Activated CD8-positive, alpha-beta memory T cell treated with anti-CD3 and anti-CD28 coated beads, Interleukin-2, amount 10 ng/mL, durations not matched to agents 7 days and 5 days (primary cell): Measurements from ENCODE around the gene ENTHD1. TPM values are rescaled to one million over a fixed set of nuclear protein-coding genes. Genes with fewer than 3 reads are reported as not detected.

ENCODE experiments used
- ATAC-seq: fragments of 150-1000 bp; cut with Tn5 transposase; one replicate; pipeline ENCODE4 v1.10.0; 2021; ENCODE audit warnings: moderate library complexity
- CTCF ChIA-PET: fragments of 350-600 bp; sonication (Branson Sonifier 250); formaldehyde crosslinking; loops from one replicate; lab custom pipeline; 2021; ENCODE audit warnings: antibody characterized with exemption; lab: Charles Lee
- DNase-seq: peaks from one replicate; pipeline ENCODE4 v3.0.0-alpha.2; 2020
- H3K27ac Mint-ChIP-seq: one replicate; pipeline ENCODE4 v1.8.0; 2021; ENCODE audit warnings: mild to moderate bottlenecking, mixed read lengths
- H3K27me3 Mint-ChIP-seq: one replicate; pipeline ENCODE4 v1.8.0; 2021; ENCODE audit warnings: mixed read lengths
- H3K36me3 Mint-ChIP-seq: one replicate; pipeline ENCODE4 v1.8.0; 2021; ENCODE audit warnings: mild to moderate bottlenecking, mixed read lengths
- H3K4me1 Mint-ChIP-seq: one replicate; pipeline ENCODE4 v1.8.0; 2021; ENCODE audit warnings: mixed read lengths
- H3K4me3 Mint-ChIP-seq: one replicate; pipeline ENCODE4 v1.8.0; 2021; ENCODE audit warnings: mild to moderate bottlenecking, moderate library complexity, mixed read lengths
- H3K9me3 Mint-ChIP-seq: one replicate; pipeline ENCODE4 v1.8.0; 2022; ENCODE audit warnings: low read depth, mixed read lengths
- total RNA-seq, 2 experiments: library from RNA; stranded (reverse); gene quantifications; one replicate each; pipeline ENCODE4 v1.2.3, GENCODE V29; 2021

Gene ENTHD1
- total RNA-seq, 2 experiments from 2014 or later = 0.21 to 0.41 TPM

- H3K4me1 Mint-ChIP-seq = peaks cover 55% of the 10 kb centered on the region
- CTCF ChIA-PET = interaction anchor here (0.8 to 4.4 kb wide), 26 partner anchors 9 to 402 kb away, joined by 3 to 62 read pairs (median 4); partner anchors contain the start of gene FAM83F
- no peaks in the 10 kb centered on the region for H3K27me3 Mint-ChIP-seq
- ATAC-seq (peak; percentile 59), DNase-seq (peak; percentile 87)
- H3K4me3 Mint-ChIP-seq = peak overlapping the region; percentile 72
- peak overlapping the region; percentile 94 for H3K27ac Mint-ChIP-seq
- H3K36me3 Mint-ChIP-seq = peaks cover 50% of the 10 kb centered on the region
- no peaks in the 10 kb centered on the region for H3K9me3 Mint-ChIP-seq
These were observed 39.5 kb upstream of the ENTHD1 start for GRCh38 chr22:39932918-39933649.

- H3K27me3 Mint-ChIP-seq = no peaks in the 10 kb centered on the region
- H3K27ac Mint-ChIP-seq = no peak overlapping the region
- DNase-seq (no peak), ATAC-seq (no peak)
- CTCF ChIA-PET = interaction anchor here (0.7 to 4.4 kb wide), 17 partner anchors 9 to 401 kb away, joined by 3 to 62 read pairs (median 4); no protein-coding TSS in a partner anchor
- H3K36me3 Mint-ChIP-seq = peaks cover 55% of the 10 kb centered on the region
- no peaks in the 10 kb centered on the region for H3K9me3 Mint-ChIP-seq
- H3K4me3 Mint-ChIP-seq = no peak overlapping the region
- H3K4me1 Mint-ChIP-seq = peaks cover 46% of the 10 kb centered on the region
These were observed 38.6 kb upstream of the ENTHD1 start for GRCh38 chr22:39932166-39932565.

- DNase-seq = no peak
- Mint-ChIP-seq H3K27ac (no peak overlapping the region), H3K27me3 (no peaks in the 10 kb centered on the region), H3K36me3 (peaks cover 58% of the 10 kb centered on the region), H3K4me3 (no peak overlapping the region), H3K4me1 (peaks cover 39% of the 10 kb centered on the region), H3K9me3 (no peaks in the 10 kb centered on the region)
- ATAC-seq = peak; percentile 4
- CTCF ChIA-PET = interaction anchor here (0.8 to 11.4 kb wide), 2 partner anchors 14 to 23 kb away, joined by 3 to 171 read pairs; no protein-coding TSS in a partner anchor
These were observed 37.7 kb upstream of the ENTHD1 start for GRCh38 chr22:39931251-39931650.

- DNase-seq (no peak), ATAC-seq (no peak)
- Mint-ChIP-seq H3K4me3 (no peak overlapping the region), H3K9me3 (no peaks in the 10 kb centered on the region), H3K27ac (no peak overlapping the region), H3K27me3 (no peaks in the 10 kb centered on the region), H3K4me1 (peaks cover 39% of the 10 kb centered on the region), H3K36me3 (peaks cover 58% of the 10 kb centered on the region)
- CTCF ChIA-PET = interaction anchor here (1.1 to 11.4 kb wide), 10 partner anchors 8 to 400 kb away, joined by 3 to 171 read pairs (median 6); no protein-coding TSS in a partner anchor
These were observed 35.3 kb upstream of the ENTHD1 start for GRCh38 chr22:39928536-39929520.

- CTCF ChIA-PET = interaction anchor here (1.2 to 11.4 kb wide), 8 partner anchors 9 to 128 kb away, joined by 3 to 171 read pairs (median 9); no protein-coding TSS in a partner anchor
- peak; percentile 69 for DNase-seq
- Mint-ChIP-seq H3K4me3 (no peak overlapping the region), H3K36me3 (peaks cover 54% of the 10 kb centered on the region), H3K9me3 (no peaks in the 10 kb centered on the region), H3K27ac (no peak overlapping the region), H3K27me3 (no peaks in the 10 kb centered on the region), H3K4me1 (peaks cover 37% of the 10 kb centered on the region)
- peak; percentile 33 for ATAC-seq
These were observed 34.0 kb upstream of the ENTHD1 start for GRCh38 chr22:39927544-39927943.

GRCh38 chr22:39926753-39927152, 33.2 kb upstream of the ENTHD1 start:
- DNase-seq (no peak), ATAC-seq (no peak)
- H3K27me3 Mint-ChIP-seq = no peaks in the 10 kb centered on the region
- peaks cover 58% of the 10 kb centered on the region for H3K36me3 Mint-ChIP-seq
- CTCF ChIA-PET = interaction anchor here (1.2 to 11.4 kb wide), 8 partner anchors 7 to 98 kb away, joined by 3 to 171 read pairs (median 18); no protein-coding TSS in a partner anchor
- H3K27ac Mint-ChIP-seq = no peak overlapping the region
- no peak overlapping the region for H3K4me3 Mint-ChIP-seq
- no peaks in the 10 kb centered on the region for H3K9me3 Mint-ChIP-seq
- peaks cover 45% of the 10 kb centered on the region for H3K4me1 Mint-ChIP-seq

- DNase-seq (no peak), ATAC-seq (peak; percentile 10)
- Mint-ChIP-seq H3K27me3 (no peaks in the 10 kb centered on the region), H3K4me1 (peaks cover 50% of the 10 kb centered on the region), H3K36me3 (peaks cover 59% of the 10 kb centered on the region), H3K27ac (no peak overlapping the region), H3K9me3 (no peaks in the 10 kb centered on the region), H3K4me3 (no peak overlapping the region)
- CTCF ChIA-PET = interaction anchor here (1.1 to 11.4 kb wide), 9 partner anchors 8 to 391 kb away, joined by 3 to 171 read pairs (median 14); no protein-coding TSS in a partner anchor
These were observed 32.5 kb upstream of the ENTHD1 start for GRCh38 chr22:39925909-39926679.

- H3K4me3 Mint-ChIP-seq = no peak overlapping the region
- peaks cover 66% of the 10 kb centered on the region for H3K36me3 Mint-ChIP-seq
- no peak for DNase-seq
- no peaks in the 10 kb centered on the region for H3K27me3 Mint-ChIP-seq
- no peaks in the 10 kb centered on the region for H3K9me3 Mint-ChIP-seq
- CTCF ChIA-PET = interaction anchor here (1.1 to 11.4 kb wide), 8 partner anchors 9 to 390 kb away, joined by 3 to 171 read pairs (median 18); no protein-coding TSS in a partner anchor
- no peak for ATAC-seq
- H3K27ac Mint-ChIP-seq = no peak overlapping the region
- H3K4me1 Mint-ChIP-seq = peaks cover 58% of the 10 kb centered on the region
These were observed 31.7 kb upstream of the ENTHD1 start for GRCh38 chr22:39925273-39925672.

GRCh38 chr22:39924286-39924685, 30.7 kb upstream of the ENTHD1 start:
- H3K27me3 Mint-ChIP-seq = no peaks in the 10 kb centered on the region
- H3K9me3 Mint-ChIP-seq = no peaks in the 10 kb centered on the region
- H3K27ac Mint-ChIP-seq = no peak overlapping the region
- H3K4me1 Mint-ChIP-seq = peaks cover 68% of the 10 kb centered on the region
- ATAC-seq = no peak
- H3K4me3 Mint-ChIP-seq = no peak overlapping the region
- CTCF ChIA-PET = interaction anchor here (1.4 to 11.4 kb wide), 7 partner anchors 8 to 101 kb away, joined by 5 to 171 read pairs (median 22); partner anchors contain the start of gene GRAP2
- peaks cover 76% of the 10 kb centered on the region for H3K36me3 Mint-ChIP-seq
- no peak for DNase-seq

- DNase-seq (no peak), ATAC-seq (no peak)
- Mint-ChIP-seq H3K4me3 (no peak overlapping the region), H3K27me3 (no peaks in the 10 kb centered on the region), H3K27ac (no peak overlapping the region), H3K9me3 (no peaks in the 10 kb centered on the region), H3K4me1 (peaks cover 70% of the 10 kb centered on the region), H3K36me3 (peaks cover 76% of the 10 kb centered on the region)
- CTCF ChIA-PET = interaction anchor here (0.7 to 11.4 kb wide), 7 partner anchors 8 to 101 kb away, joined by 3 to 171 read pairs (median 9); partner anchors contain the start of gene GRAP2
These were observed 30.1 kb upstream of the ENTHD1 start for GRCh38 chr22:39923696-39924095.

GRCh38 chr22:39920134-39920743, 26.7 kb upstream of the ENTHD1 start:
- DNase-seq = peak; percentile 86

More at GRCh38 chr22:39920134-39920743, 26.7 kb upstream of the ENTHD1 start:
- Mint-ChIP-seq H3K4me1 (peaks cover 88% of the 10 kb centered on the region), H3K27ac (peak overlapping the region; percentile 97), H3K36me3 (peaks cover 67% of the 10 kb centered on the region), H3K9me3 (no peaks in the 10 kb centered on the region), H3K4me3 (peak overlapping the region; percentile 79), H3K27me3 (no peaks in the 10 kb centered on the region)
- ATAC-seq = peak; percentile 66
- CTCF ChIA-PET = interaction anchor here (0.7 to 11.4 kb wide), 7 partner anchors 10 to 29 kb away, joined by 3 to 171 read pairs (median 8); no protein-coding TSS in a partner anchor
